Astrocyte (in vitro differentiated cells and primary cell): ENCODE results near the gene LECT2. TPM values are rescaled to one million over a fixed set of nuclear protein-coding genes. Genes with fewer than 3 reads are reported as not detected.

ENCODE experiments used
- DNase-seq: peaks from one replicate; pipeline ENCODE4 v3.0.0-alpha.2; 2010; ENCODE audit warnings: low read depth
- FAIRE-seq: peaks from 2 replicates; lab custom pipeline; 2011; peaks lifted over from hg19 to GRCh38; lab: Jason Lieb, UNC
- H2AFZ ChIP-seq: 2 replicates; pipeline ENCODE4 v1.6.0; 2012; ENCODE audit warnings: low read depth, low read length, inconsistent platforms
- H3K27ac ChIP-seq: 2 replicates; pipeline ENCODE4 v1.5.1; 2011; ENCODE audit warnings: low read depth, low read length, inconsistent platforms
- H3K27me3 ChIP-seq: 2 replicates; pipeline ENCODE4 v1.6.0; 2011; ENCODE audit warnings: low read length, inconsistent platforms; ENCODE audit not compliant: insufficient read depth
- H3K36me3 ChIP-seq: 2 replicates; pipeline ENCODE4 v1.5.1; 2011; ENCODE audit warnings: low read length, inconsistent platforms; ENCODE audit not compliant: insufficient read depth
- H3K4me1 ChIP-seq: 2 replicates; pipeline ENCODE4 v1.5.1; 2011; ENCODE audit warnings: low read length, inconsistent platforms; ENCODE audit not compliant: insufficient read depth
- H3K4me2 ChIP-seq: 2 replicates; pipeline ENCODE4 v1.6.0; 2012; ENCODE audit warnings: low read length, inconsistent platforms
- H3K4me3 ChIP-seq: 2 replicates; pipeline ENCODE4 v1.5.1; 2011; ENCODE audit warnings: low read depth, mild to moderate bottlenecking, low read length, inconsistent platforms; ENCODE audit not compliant: insufficient read depth
- H3K79me2 ChIP-seq: 2 replicates; pipeline ENCODE4 v1.6.0; 2012; ENCODE audit warnings: mild to moderate bottlenecking, low read length, inconsistent platforms; ENCODE audit not compliant: insufficient read depth
- H3K9ac ChIP-seq: 2 replicates; pipeline ENCODE4 v1.6.0; 2012; ENCODE audit warnings: mild to moderate bottlenecking, low read length, inconsistent platforms
- H3K9me3 ChIP-seq: 2 replicates; pipeline ENCODE4 v1.5.1; 2012; ENCODE audit warnings: low read depth, mild to moderate bottlenecking, low read length, inconsistent platforms; ENCODE audit not compliant: insufficient read depth
- H4K20me1 ChIP-seq: 2 replicates; pipeline ENCODE4 v1.6.0; 2012; ENCODE audit warnings: low read length, inconsistent platforms; ENCODE audit not compliant: insufficient read depth
- H3K27ac Mint-ChIP-seq: one replicate; pipeline ENCODE4 v1.8.0; 2021; ENCODE audit warnings: mild to moderate bottlenecking, mixed read lengths; ENCODE audit not compliant: unreplicated experiment
- H3K27me3 Mint-ChIP-seq: one replicate; pipeline ENCODE4 v1.8.0; 2021; ENCODE audit warnings: low read depth, mixed read lengths; ENCODE audit not compliant: unreplicated experiment
- H3K36me3 Mint-ChIP-seq: one replicate; pipeline ENCODE4 v1.8.0; 2021; ENCODE audit warnings: low read depth, mixed read lengths; ENCODE audit not compliant: unreplicated experiment
- H3K4me1 Mint-ChIP-seq: one replicate; pipeline ENCODE4 v1.8.0; 2021; ENCODE audit warnings: low read depth, mixed read lengths; ENCODE audit not compliant: unreplicated experiment
- H3K4me3 Mint-ChIP-seq: one replicate; pipeline ENCODE4 v1.8.0; 2021; ENCODE audit warnings: mild to moderate bottlenecking, moderate library complexity, mixed read lengths; ENCODE audit not compliant: unreplicated experiment
- H3K9me3 Mint-ChIP-seq: one replicate; pipeline ENCODE4 v1.8.0; 2021; ENCODE audit warnings: mild to moderate bottlenecking, mixed read lengths; ENCODE audit not compliant: unreplicated experiment
- EZH2 ChIP-seq: IDR thresholded peaks from 2 replicates; pipeline ENCODE4 v1.6.1; 2012; ENCODE audit warnings: mild to moderate bottlenecking, low read length, inconsistent platforms; ENCODE audit not compliant: insufficient read depth
- total RNA-seq: library from RNA; stranded (reverse); gene quantifications from 2 replicates; pipeline ENCODE4 v1.2.1, GENCODE V29; 2021
- TF ChIP-seq, protein P1 (sequence below): IDR thresholded peaks from 2 replicates; pipeline ENCODE4 v1.5.1; 2011; ENCODE audit warnings: low read depth, mild to moderate bottlenecking, inconsistent platforms, low read length, moderate library complexity; ENCODE audit not compliant: insufficient read depth

The LECT2 gene
- total RNA-seq, 1 donor from 2014 or later: not detected

DNA sequence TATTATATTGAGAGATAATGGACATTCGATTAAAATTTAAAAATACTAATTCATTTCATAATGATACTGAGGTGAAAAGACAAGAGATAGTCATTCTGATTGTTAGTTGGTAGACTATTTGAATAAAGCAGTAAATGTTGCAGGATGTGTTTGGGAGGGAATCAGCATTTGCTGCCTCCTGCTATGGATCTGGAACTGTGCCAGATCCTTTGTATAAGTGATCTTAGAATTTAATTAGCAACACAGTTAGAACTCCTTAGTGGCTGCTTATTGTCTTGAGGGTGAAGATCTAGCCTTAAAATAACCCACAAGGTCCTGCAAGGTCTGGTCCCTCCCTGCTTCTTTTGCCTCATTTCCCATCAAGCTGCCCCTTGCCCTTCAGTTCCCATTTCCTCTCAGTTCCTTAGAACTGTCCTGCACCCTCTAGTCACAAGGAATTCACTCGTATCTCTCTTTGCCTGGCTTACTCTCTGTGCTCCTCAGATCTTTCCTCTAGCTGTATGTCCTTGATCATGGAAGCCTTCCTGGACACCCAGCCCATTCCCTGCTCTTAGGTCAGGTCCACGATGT lies 12.5 kb downstream of the LECT2 start:
- Histone ChIP-seq H3K27me3 (no peaks in the 10 kb centered on the region), H3K4me1 (no peaks in the 10 kb centered on the region), H2AFZ (no peak overlapping the region), H3K36me3 (no peaks in the 10 kb centered on the region), H4K20me1 (no peaks in the 10 kb centered on the region), H3K9me3 (no peaks in the 10 kb centered on the region), H3K27ac (no peak overlapping the region), H3K4me2 (no peak overlapping the region), H3K4me3 (no peak overlapping the region), H3K79me2 (no peaks in the 10 kb centered on the region), H3K9ac (no peak overlapping the region)
- FAIRE-seq: no peak
- no peak for DNase-seq
- H3K27ac Mint-ChIP-seq: no peak overlapping the region
- H3K27me3 Mint-ChIP-seq: no peaks in the 10 kb centered on the region
- H3K4me1 Mint-ChIP-seq: peaks cover 4% of the 10 kb centered on the region
- H3K4me3 Mint-ChIP-seq: no peak overlapping the region
- no peaks in the 10 kb centered on the region for H3K9me3 Mint-ChIP-seq
- TF ChIP-seq EZH2: no peak
- TF ChIP-seq, protein P1, sequence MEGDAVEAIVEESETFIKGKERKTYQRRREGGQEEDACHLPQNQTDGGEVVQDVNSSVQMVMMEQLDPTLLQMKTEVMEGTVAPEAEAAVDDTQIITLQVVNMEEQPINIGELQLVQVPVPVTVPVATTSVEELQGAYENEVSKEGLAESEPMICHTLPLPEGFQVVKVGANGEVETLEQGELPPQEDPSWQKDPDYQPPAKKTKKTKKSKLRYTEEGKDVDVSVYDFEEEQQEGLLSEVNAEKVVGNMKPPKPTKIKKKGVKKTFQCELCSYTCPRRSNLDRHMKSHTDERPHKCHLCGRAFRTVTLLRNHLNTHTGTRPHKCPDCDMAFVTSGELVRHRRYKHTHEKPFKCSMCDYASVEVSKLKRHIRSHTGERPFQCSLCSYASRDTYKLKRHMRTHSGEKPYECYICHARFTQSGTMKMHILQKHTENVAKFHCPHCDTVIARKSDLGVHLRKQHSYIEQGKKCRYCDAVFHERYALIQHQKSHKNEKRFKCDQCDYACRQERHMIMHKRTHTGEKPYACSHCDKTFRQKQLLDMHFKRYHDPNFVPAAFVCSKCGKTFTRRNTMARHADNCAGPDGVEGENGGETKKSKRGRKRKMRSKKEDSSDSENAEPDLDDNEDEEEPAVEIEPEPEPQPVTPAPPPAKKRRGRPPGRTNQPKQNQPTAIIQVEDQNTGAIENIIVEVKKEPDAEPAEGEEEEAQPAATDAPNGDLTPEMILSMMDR: no peak
- H3K36me3 Mint-ChIP-seq: no peaks in the 10 kb centered on the region

DNA sequence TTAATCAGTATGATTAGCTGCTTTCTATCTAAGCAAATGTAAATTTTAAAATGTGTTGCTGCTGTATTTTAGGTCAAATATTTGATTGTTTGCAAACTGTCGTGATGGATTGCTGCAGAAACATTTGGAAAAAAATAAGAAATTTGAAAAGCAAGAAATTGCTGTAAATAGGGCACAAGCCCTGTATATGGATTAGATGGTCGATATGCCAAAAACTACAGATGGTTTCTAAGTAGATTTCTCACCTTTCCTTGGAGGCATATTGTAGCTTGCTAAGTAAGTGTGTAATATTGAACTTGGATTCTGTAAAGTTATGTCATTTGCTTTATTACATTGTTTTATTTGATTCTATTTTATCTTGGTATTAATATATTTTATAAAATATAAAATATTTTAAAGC lies 13.1 kb downstream of the LECT2 start:
- Mint-ChIP-seq H3K27ac (no peak overlapping the region), H3K4me3 (no peak overlapping the region), H3K36me3 (no peaks in the 10 kb centered on the region), H3K4me1 (peaks cover 4% of the 10 kb centered on the region), H3K9me3 (no peaks in the 10 kb centered on the region), H3K27me3 (peaks cover 3% of the 10 kb centered on the region)
- Histone ChIP-seq H3K27ac (no peak overlapping the region), H3K27me3 (no peaks in the 10 kb centered on the region), H3K4me3 (no peak overlapping the region), H3K4me2 (no peak overlapping the region), H3K9ac (no peak overlapping the region), H2AFZ (no peak overlapping the region), H3K79me2 (no peaks in the 10 kb centered on the region), H3K9me3 (no peaks in the 10 kb centered on the region), H3K36me3 (no peaks in the 10 kb centered on the region), H4K20me1 (no peaks in the 10 kb centered on the region), H3K4me1 (no peaks in the 10 kb centered on the region)
- DNase-seq: no peak
- FAIRE-seq: no peak
- no peak for TF ChIP-seq EZH2
- TF ChIP-seq, protein P1: no peak

DNA sequence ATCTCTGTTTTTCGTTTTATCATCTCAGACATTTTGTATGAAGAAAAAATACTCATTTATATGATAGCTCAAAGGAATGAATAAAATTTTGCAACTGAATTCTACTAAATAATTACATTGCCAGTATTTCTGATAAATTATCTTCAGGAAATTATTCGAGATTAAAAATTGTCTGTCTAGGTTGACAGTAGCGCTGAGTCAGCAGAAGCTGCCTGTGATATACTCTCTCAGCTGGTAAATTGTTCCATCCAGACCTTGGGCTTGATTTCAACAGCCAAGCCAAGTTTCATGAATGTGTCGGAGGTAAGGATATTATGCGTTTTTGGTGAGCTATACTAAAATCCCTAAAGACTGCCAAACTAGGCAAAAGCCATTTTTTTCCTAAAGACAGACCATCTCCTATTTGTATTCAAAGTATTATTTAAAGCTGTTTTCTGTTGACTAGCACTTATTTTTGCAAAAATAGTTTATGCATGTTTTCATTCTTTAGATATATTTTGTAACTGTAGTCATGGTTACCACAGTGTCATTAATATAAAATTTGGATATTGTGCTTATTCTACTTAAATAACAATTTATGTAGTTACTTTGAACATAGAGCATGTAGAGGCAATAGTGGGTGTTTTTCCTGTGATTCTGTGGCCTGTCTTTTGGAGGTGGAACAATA lies 17.4 kb downstream of the LECT2 start:
- no peaks in the 10 kb centered on the region for H3K9me3 Mint-ChIP-seq
- H3K4me1 Mint-ChIP-seq: peaks cover 6% of the 10 kb centered on the region
- Histone ChIP-seq H3K9me3 (no peaks in the 10 kb centered on the region), H2AFZ (no peak overlapping the region), H3K9ac (no peak overlapping the region), H3K27me3 (peaks cover 2% of the 10 kb centered on the region), H3K4me3 (no peak overlapping the region), H3K4me2 (no peak overlapping the region), H3K36me3 (no peaks in the 10 kb centered on the region), H3K4me1 (no peaks in the 10 kb centered on the region), H3K79me2 (no peaks in the 10 kb centered on the region), H4K20me1 (no peaks in the 10 kb centered on the region), H3K27ac (no peak overlapping the region)
- H3K4me3 Mint-ChIP-seq: no peak overlapping the region
- H3K27ac Mint-ChIP-seq: no peak overlapping the region
- no peaks in the 10 kb centered on the region for H3K36me3 Mint-ChIP-seq
- H3K27me3 Mint-ChIP-seq: peaks cover 9% of the 10 kb centered on the region
- DNase-seq (no peak), FAIRE-seq (no peak)
- TF ChIP-seq, protein P1: no peak
- no peak for TF ChIP-seq EZH2
